Measurements from ENCODE around the gene PARD3B.

- TF ChIP-seq EZH2 (IDR thresholded peaks at IDR 0.05; ENCODE audit: borderline replicate concordance, low read depth, low read length, severe bottlenecking): no peak
- no peak for TF ChIP-seq CTCF (IDR thresholded peaks at IDR 0.05; ENCODE audit: borderline replicate concordance, extremely low read depth, low read length, poor library complexity, severe bottlenecking)
These were observed 1023.3 kb downstream of the PARD3B start for GRCh38 chr2:205568620-205569019.

Data from DND-41 (cell line).